Urothelium cell line (cell line): Measurements from ENCODE around the gene SVIL.
"Not testable (repeated sequence)": the region's sequence is repeated elsewhere in the genome, so short reads cannot be mapped to it uniquely, and the experiment has no call there.

ENCODE experiments used
- DNase-seq: peaks from one replicate; pipeline ENCODE4 v3.0.0; 2011; ENCODE audit warnings: low spot score, mixed read lengths
- FAIRE-seq: peaks from 2 replicates; lab custom pipeline; 2011; peaks lifted over from hg19 to GRCh38; lab: Jason Lieb, UNC

Gene SVIL

DNA sequence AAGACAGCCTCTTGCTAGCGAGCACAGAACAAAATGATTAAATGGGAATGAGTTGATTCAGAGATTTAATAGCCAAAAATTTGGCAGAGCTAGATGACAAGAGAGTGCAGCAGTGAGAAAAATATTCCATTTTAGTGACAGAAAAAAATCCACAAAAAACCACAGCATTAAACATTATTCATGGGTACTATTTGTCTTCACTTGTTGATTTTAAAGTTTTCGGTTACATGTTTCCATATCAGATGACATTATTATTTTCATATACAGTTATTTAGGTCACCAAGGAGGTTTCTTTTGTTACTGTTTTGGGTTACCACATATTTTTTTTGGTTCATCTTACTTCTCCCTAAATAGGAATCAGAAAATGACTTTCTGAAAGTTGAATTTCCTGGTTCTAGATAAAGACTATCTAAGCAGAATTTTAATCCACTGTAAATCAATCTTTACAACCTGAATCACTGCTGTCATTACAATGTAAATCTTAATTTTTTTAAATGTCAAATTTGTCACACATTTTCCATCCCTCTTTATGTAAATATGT, 87.9 kb downstream of the SVIL start:
- DNase-seq, result no peak
- FAIRE-seq, result no peak

GRCh38 chr10:29545122-29545521, 89.6 kb downstream of the SVIL start:
- DNase-seq (no peak), FAIRE-seq (no peak)

GRCh38 chr10:29543715-29544114, 91.1 kb downstream of the SVIL start:
- FAIRE-seq (no peak), DNase-seq (no peak)

DNA sequence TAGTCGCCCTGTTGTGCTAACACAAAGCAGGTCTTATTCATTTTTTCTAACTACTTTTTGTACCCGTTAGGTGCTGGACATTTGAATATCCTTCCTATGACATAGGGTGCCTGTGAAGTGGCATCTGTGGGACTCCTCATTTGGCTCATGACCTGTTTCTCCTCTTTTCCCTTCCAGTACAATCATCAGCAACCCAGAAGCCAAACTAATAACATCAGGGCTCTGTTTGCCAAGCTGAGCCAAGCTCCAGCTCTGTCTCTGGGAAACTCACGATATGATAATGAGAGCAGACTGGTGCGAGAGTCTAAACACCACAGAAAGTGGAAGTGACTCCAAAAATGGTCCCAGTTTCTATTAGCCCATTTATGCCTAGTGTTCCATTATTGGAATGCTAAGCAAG, 92.0 kb downstream of the SVIL start:
- FAIRE-seq, result no peak

GRCh38 chr10:29541422-29542210, 93.2 kb downstream of the SVIL start:
- FAIRE-seq, result no peak
- DNase-seq, result no peak

More for the DNA sequence above, 92.0 kb downstream of the SVIL start:
- no peak for DNase-seq

DNA sequence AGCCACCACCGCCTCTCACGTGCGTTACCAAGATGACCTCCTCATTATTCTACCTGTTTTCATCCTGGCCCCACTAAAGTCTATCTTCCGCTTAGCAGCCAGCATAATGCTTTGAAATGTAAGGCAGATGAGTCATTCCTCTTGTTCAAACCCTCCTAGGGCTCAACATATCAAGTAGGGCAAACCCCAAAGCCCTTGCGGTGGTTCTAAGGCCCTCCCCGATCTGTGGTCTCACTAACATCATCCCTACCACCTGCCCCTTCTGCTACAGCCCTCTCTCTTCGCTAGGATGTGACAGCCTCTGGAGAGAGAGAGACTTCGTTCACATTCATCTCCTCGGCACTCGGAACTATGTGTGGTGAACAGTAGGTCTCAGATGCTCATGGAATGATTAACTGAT, 94.8 kb downstream of the SVIL start:
- DNase-seq, result no peak
- FAIRE-seq, result no peak

GRCh38 chr10:29539412-29539811, 95.4 kb downstream of the SVIL start:
- no peak for DNase-seq
- FAIRE-seq, result no peak

DNA sequence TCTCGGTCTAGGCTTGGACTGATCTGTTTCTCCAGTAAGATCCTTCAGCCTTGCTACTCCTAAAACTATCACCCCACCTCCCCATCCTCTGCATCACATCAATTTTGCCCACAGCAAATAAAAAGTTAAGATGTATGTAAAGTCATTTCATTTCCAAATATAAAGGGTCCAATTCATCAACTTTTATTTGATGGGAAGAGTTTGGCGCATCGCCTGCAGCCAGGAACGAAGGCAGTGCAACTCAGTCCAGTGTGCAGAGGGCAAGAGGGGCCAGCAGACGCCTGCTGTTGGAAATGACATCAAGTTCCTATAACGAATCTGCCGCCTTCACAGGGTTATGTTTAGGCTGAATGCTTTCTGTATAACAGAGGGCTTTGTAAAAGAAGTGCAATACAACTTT, 97.0 kb downstream of the SVIL start:
- DNase-seq (no peak), FAIRE-seq (no peak)

DNA sequence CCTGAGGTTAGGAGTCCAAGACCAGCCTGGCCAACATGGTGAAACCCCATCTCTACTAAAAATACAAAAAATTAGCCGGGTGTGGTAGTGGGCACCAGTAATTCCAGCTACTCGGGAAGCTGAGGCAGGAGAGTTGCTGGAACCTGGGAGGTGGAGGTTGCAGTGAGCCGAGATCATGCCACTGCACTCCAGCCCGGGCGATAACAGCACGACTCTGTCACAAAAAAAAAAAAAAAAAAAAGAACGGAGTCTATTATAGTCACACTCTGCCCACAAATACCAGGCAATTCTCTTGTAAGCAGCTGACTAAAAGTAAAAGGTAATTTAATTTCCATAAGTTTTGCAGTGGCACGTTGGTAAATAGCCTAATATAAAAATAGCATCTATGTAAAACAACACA, 98.1 kb downstream of the SVIL start:
- FAIRE-seq, DNase-seq: not testable (repeated sequence)

DNA sequence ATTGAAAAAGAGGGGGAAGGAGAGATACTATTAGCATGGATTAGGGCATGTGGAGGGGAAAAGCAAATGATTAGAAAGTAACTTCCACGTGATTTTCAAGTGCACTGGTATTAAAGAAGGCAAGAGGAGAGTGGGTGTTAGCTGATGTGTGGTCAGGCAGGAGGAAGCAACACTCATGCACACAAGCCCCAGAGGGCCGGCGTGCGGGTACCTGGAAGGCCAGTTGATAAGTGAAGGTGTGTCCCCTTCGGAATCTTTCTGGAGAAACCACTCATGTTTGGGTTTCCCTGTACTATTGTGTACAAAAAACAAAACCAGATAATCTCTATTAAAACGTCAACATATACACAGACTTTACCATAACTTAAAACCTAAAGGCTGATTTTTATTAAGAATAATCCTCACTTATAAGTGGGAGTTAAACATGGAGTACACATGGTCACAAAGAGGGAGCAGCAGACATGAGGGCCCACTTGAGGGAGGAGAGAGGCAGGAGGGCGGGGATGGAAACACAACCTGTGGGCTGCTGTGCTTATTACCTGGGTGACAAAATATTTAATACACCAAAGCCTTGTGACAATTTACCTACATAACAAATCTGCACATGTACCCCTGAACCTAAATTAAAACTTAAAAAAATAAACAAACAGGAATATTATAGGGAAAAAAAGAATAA, 98.9 kb downstream of the SVIL start:
- DNase-seq (peak; percentile 44), FAIRE-seq (no peak)

GRCh38 chr10:29535012-29535777, 99.6 kb downstream of the SVIL start:
- DNase-seq, result peak; percentile 94
- FAIRE-seq, result no peak

- DNase-seq, result no peak
- no peak for FAIRE-seq
Measured at GRCh38 chr10:29534590-29534989, 100.2 kb downstream of the SVIL start.

DNA sequence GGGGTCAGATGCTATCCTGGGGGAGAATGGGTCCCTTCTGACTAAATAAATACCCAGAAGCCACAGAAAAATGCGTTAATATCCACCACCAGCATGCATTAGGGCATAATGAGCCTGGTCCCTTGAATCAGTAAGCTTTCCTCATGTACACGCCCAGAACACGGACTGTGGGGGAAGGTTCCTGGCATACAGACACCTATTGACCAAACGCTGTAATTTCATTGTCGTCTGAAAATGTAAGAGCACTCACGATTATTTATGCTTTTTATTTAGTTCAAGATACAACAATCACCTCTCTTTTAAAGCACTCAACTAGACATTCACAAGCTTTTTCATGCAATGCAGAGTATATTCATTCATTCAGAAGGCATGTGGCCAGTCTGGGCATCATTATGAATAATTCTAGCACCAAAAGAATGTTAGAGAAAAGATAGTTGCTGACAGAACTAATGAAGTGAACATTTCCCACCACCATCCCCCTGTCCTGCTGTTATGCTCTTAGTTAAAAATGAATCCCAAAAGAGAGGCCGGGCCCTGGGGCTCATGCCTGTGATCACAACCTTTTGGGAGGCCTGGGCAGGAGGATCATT, 101.0 kb downstream of the SVIL start:
- FAIRE-seq, result no peak
- peak; percentile 21 for DNase-seq

DNA sequence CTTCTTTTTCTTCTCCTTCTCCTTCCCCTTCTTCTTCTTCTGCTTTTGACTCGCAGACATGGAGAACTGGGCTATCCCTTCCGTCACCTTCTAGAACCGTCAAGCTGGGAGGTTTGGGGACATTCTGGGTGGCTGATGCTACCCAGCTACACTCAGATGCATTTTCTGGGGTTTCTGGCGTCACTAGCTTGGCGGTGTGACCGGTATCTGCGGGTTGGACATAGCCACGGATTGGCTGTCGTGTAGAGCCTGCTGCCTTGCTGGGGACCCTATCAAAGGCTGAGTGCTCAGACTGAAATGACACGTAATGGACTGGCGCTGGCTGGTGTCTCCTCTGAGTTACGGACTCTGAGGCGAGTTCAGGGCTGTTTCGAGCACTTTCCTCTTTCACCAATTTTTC, 101.7 kb downstream of the SVIL start:
- no peak for DNase-seq
- peak; percentile 30 for FAIRE-seq

GRCh38 chr10:29532256-29532878, 102.4 kb downstream of the SVIL start:
- peak; percentile 37 for FAIRE-seq

DNA sequence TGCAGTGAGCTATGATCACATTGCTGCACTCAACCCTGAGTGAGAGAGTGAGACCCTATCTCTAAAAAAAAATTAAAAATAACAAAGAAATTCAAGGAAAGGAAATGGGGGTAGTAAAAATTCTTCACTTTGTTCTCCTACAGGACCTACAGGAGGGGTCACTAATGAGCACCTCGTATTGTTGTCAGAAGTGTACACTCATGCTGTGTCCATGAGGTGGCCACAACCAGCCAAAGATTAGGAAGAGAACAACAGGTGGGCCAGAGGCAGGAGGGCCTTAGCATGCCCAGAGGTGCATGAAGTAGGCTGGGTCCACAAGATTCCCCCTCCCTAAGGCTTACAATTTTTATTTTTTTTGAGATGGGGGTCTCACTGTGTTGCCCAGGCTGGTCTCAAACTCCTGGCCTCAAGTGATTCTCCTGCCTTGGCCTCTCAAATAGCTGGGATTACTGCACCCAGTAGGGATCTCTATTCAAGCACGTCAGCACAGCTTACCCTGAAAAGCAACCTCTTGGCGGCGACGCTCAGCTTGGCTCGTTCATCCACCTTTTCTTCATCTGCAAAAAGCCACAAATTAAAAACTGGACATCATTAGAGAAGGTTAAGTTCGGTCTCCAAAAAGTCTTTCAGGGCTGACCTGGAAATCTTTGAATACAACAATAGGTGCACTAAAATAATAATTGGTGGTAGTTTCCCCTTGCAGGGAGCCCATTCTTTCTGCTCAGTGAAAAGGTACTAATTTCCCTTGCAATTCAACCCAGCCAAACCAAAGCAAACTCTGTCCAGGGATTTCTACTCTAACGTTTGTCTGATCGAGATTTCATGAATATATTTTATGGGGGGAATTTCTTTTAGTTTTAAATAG, 104.4 kb downstream of the SVIL start:
- DNase-seq, result no peak
- no peak for FAIRE-seq

More at GRCh38 chr10:29532256-29532878, 102.4 kb downstream of the SVIL start:
- DNase-seq, result no peak

GRCh38 chr10:29529146-29529545, 105.6 kb downstream of the SVIL start:
- no peak for DNase-seq
- no peak for FAIRE-seq

DNA sequence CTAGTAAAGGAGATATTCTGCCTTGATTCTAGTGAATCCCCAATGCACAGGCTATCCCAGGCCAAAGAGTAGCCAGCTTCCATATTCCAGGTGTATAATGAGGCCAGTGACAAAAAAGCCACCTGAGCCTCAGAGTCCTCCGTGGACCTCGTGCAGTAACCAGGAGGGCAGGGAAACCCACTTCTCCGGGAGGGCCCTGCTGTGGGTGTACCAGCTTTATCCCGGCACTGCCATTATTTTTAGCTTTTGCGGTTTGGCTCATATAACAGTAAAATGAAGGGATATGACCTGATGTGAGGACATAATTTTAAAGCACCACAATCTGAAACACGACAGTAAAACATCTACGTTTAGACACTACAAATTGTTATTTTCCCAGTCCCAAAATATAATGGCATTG, 109.0 kb downstream of the SVIL start:
- DNase-seq (no peak), FAIRE-seq (no peak)

- DNase-seq, result no peak
- no peak for FAIRE-seq
Measured at GRCh38 chr10:29524720-29525119, 110.1 kb downstream of the SVIL start.

GRCh38 chr10:29524294-29524693, 110.5 kb downstream of the SVIL start:
- FAIRE-seq, result no peak
- DNase-seq, result no peak
